ENCODE data around the gene SCAMP2. TPM values are rescaled to one million over a fixed set of nuclear protein-coding genes. Genes with fewer than 3 reads are reported as not detected.

SCAMP2 gene
- total RNA-seq, 4 donors from 2014 or later: 59.3 to 129 (median 104) TPM

DNA sequence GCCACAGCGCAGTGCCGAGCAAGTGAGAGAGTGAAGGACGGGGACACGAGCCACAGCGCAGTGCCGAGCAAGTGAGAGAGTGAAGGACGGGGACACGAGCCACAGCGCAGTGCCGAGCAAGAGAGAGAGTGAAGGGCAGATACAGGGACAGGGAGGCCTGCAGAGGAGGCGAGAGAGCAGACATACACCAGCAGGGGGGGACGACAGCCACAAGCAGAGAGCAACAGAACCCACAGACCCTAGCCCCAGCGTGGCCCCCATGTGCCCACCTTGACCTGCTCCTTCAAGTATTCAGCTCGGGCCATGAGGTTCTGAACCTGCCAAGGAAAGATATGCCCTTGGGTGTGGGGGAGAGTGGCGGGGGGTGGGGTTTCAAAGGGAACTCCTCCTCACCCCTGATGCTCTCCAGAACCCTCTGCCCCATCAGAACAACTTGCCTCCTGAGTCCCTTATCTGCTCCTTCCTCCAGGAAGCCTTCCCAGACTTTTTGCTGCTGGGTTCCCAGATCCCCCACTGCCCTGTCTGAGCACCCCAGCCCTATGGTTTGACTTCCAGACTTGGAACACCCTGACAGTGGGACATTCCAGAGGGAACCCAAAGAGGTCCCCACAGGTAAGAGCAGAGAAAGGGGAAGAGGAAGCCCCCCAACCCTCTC, 35.6 kb downstream of the SCAMP2 start:
- intact Hi-C loops (cut with DNase I): loop anchor here (5.0 to 10.0 kb wide), 2 partner anchors 65 to 107 kb away; no protein-coding TSS in a partner anchor
- H3K4me3 ChIP-seq (replicated peaks in 1 of 3): no peak overlapping the region
- TF ChIP-seq POLR2A (IDR thresholded peaks at IDR 0.05): no peak
- TF ChIP-seq, protein P1, sequence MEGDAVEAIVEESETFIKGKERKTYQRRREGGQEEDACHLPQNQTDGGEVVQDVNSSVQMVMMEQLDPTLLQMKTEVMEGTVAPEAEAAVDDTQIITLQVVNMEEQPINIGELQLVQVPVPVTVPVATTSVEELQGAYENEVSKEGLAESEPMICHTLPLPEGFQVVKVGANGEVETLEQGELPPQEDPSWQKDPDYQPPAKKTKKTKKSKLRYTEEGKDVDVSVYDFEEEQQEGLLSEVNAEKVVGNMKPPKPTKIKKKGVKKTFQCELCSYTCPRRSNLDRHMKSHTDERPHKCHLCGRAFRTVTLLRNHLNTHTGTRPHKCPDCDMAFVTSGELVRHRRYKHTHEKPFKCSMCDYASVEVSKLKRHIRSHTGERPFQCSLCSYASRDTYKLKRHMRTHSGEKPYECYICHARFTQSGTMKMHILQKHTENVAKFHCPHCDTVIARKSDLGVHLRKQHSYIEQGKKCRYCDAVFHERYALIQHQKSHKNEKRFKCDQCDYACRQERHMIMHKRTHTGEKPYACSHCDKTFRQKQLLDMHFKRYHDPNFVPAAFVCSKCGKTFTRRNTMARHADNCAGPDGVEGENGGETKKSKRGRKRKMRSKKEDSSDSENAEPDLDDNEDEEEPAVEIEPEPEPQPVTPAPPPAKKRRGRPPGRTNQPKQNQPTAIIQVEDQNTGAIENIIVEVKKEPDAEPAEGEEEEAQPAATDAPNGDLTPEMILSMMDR (IDR thresholded peaks at IDR 0.05): no peak
- peaks cover 0 to 3% of the 10 kb centered on the region in 2 donors for H3K36me3 ChIP-seq
- peaks cover 15% of the 10 kb centered on the region in 2 donors for H3K4me1 ChIP-seq
- DNase-seq: no peak
- H3K27ac ChIP-seq: no peak overlapping the region
- H3K27me3 ChIP-seq: no peaks in the 10 kb centered on the region
- H3K9me3 ChIP-seq: no peaks in the 10 kb centered on the region
- WGBS, 2 donors: 82 to 86% methylated on average over 13 to 15 of the region's 15 CpGs

DNA sequence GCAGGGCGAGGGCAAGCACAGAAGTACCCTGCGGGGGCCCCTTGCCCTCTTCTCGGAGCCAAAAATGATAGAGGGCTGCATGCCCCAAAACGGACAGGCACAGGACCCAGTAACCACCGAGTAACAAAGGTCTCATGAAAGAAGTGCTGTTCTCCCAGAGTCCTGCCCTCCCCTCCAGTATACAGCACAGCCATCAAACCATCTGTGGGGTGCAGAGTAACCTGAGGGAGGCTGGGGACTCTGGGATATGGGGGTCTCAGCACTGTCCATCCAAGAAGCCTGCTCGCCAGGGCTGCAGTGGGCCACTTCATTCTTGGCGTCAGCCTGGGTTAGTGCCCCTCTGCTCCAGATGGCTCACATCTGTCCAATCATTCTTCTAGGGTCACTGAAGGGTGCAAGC, 36.3 kb downstream of the SCAMP2 start:
- intact Hi-C loops (cut with DNase I): loop anchor here (5.0 to 10.0 kb wide), 2 partner anchors 65 to 108 kb away; no protein-coding TSS in a partner anchor
- H3K27ac ChIP-seq: no peak overlapping the region
- 97 to 99% methylated on average over 7 of the region's 7 CpGs for WGBS, 2 donors
- TF ChIP-seq POLR2A (IDR thresholded peaks at IDR 0.05): no peak
- TF ChIP-seq, protein P1 (IDR thresholded peaks at IDR 0.05): no peak
- no peaks in the 10 kb centered on the region for H3K9me3 ChIP-seq
- no peak for DNase-seq
- no peak overlapping the region for H3K4me3 ChIP-seq (replicated peaks in 1 of 3)
- no peaks in the 10 kb centered on the region for H3K27me3 ChIP-seq
- H3K4me1 ChIP-seq: peaks cover 9 to 10% of the 10 kb centered on the region in 2 donors
- peaks cover 0 to 3% of the 10 kb centered on the region in 2 donors for H3K36me3 ChIP-seq

DNA sequence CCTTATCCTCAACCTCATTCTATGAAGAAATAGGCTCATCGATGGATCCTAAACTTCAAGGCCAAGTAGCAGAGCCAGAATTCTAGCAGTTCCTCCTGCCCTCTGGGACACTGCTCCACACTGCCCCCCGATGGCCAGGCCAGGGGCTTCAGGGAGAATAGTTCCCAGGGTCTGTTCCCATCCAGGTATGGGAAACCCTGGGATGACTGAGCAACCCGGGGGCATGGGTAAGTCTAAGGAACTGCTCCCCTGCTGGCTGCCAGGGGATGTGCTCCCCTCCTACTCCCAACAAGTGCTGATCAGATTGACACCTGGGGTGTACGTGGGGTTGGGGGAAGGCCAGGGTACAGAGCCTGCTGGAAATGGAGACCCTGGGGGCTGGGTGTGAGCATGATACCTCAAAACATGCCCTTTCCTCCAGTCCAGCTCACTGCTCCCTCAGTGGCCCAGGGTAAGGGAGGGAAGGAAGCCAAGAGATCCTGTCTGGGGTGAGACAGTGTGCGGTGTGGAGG, 37.8 kb downstream of the SCAMP2 start:
- Histone ChIP-seq H3K27me3 (no peaks in the 10 kb centered on the region), H3K27ac (no peak overlapping the region), H3K36me3 (peaks cover 0 to 3% of the 10 kb centered on the region in 2 donors), H3K9me3 (no peaks in the 10 kb centered on the region), H3K4me3 (replicated peaks in 1 of 3) (no peak overlapping the region), H3K4me1 (no peaks in the 10 kb centered on the region)
- intact Hi-C loops (cut with DNase I): loop anchor here (5.0 to 10.0 kb wide), 2 partner anchors 63 to 109 kb away; no protein-coding TSS in a partner anchor
- peak; percentile 58 to 65 for DNase-seq
- 30 to 52% methylated on average over 4 of the region's 5 CpGs for WGBS, 2 donors
- TF ChIP-seq POLR2A (IDR thresholded peaks at IDR 0.05): no peak
- TF ChIP-seq, protein P1 (IDR thresholded peaks at IDR 0.05): peak; percentile 32 to 75 (median 59)

DNA sequence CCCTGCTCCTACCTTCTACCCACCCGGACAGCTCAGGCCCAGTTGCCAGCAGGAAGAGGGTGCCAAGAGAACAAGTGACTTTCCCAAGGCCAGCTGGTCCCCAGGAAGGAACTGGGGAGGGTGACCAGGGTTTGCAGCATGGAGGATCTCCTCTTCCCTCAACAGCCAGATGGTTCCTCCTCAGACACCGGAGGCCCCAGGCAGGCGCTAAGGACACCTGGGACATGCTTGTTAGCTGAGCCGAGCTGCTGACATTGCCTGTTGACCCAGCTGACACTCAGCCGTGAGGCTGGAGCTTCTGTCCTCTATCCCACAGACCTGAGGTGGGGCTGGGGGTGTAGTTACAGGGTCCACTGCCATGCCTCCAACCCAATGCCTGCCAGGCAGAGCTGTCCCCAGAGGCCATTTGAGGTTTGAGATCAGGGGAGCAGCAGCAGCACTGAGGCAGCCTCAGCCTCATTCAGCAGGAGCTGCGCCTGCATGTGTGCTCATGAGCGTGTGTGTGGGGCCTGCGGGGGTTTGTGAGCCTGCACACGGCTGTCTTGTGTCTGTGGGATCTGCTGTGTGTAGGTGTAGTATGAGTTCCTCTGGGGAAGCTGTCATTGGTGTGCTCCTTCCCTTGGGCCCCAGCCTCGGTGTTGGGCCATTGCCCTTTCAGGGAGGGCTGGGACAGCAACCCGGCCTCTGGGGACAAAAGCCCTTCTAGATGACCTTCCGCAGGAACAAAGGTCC, 39.6 kb downstream of the SCAMP2 start:
- no peaks in the 10 kb centered on the region for H3K9me3 ChIP-seq
- H3K4me3 ChIP-seq (replicated peaks in 1 of 3): no peak overlapping the region
- H3K36me3 ChIP-seq: peaks cover 0 to 3% of the 10 kb centered on the region in 2 donors
- no peaks in the 10 kb centered on the region for H3K4me1 ChIP-seq
- intact Hi-C loops (cut with DNase I): loop anchor here (10.0 kb wide), 1 partner anchor 111 kb away; no protein-coding TSS in a partner anchor
- H3K27me3 ChIP-seq: no peaks in the 10 kb centered on the region
- WGBS, 2 donors: 77 to 90% methylated on average over 7 to 10 of the region's 12 CpGs
- TF ChIP-seq, protein P1 (IDR thresholded peaks at IDR 0.05): no peak
- TF ChIP-seq POLR2A (IDR thresholded peaks at IDR 0.05): no peak
- no peak for DNase-seq
- H3K27ac ChIP-seq: no peak overlapping the region

All from thyroid gland (tissue), 4 donors.